NCI-H510A (cell line): ENCODE results near the gene TMEM132E.

ENCODE experiments used
- DNase-seq: peaks from one replicate; lab custom pipeline; 2025; lab: John Stamatoyannopoulos, UW

The TMEM132E gene

GRCh38 chr17:34568953-34569352 is 10.4 kb upstream of the TMEM132E start:
- DNase-seq, result no peak

GRCh38 chr17:34569591-34569990 is 9.8 kb upstream of the TMEM132E start:
- DNase-seq, result no peak

- no peak for DNase-seq
Observed at GRCh38 chr17:34570506-34570905, 8.9 kb upstream of the TMEM132E start.

GRCh38 chr17:34571428-34572130 is 7.8 kb upstream of the TMEM132E start:
- DNase-seq, result no peak

- no peak for DNase-seq
Observed at GRCh38 chr17:34572483-34572882, 6.9 kb upstream of the TMEM132E start.

GRCh38 chr17:34575182-34575581 is 4.2 kb upstream of the TMEM132E start:
- DNase-seq, result no peak

- DNase-seq, result no peak
Observed at GRCh38 chr17:34578016-34578415, 1.4 kb upstream of the TMEM132E start.

- DNase-seq, result no peak
Observed at GRCh38 chr17:34578656-34579016, 746 bp upstream of the TMEM132E start.

GRCh38 chr17:34579979-34580684 is 750 bp downstream of the TMEM132E start:
- DNase-seq, result no peak

- no peak for DNase-seq
Observed at GRCh38 chr17:34580685-34581445, 1.5 kb downstream of the TMEM132E start.

- DNase-seq, result no peak
Observed at GRCh38 chr17:34581446-34582184, 2.2 kb downstream of the TMEM132E start.

GRCh38 chr17:34582185-34582900 is 3.0 kb downstream of the TMEM132E start:
- no peak for DNase-seq

- no peak for DNase-seq
Observed at GRCh38 chr17:34582901-34583245, 3.5 kb downstream of the TMEM132E start.

GRCh38 chr17:34584805-34585416 is 5.5 kb downstream of the TMEM132E start:
- DNase-seq, result no peak

GRCh38 chr17:34586346-34586846 is 7.0 kb downstream of the TMEM132E start:
- DNase-seq, result no peak

GRCh38 chr17:34588266-34588665 is 8.9 kb downstream of the TMEM132E start:
- DNase-seq, result no peak

- no peak for DNase-seq
Observed at GRCh38 chr17:34589120-34589965, 10.0 kb downstream of the TMEM132E start.

GRCh38 chr17:34592002-34592401 is 12.6 kb downstream of the TMEM132E start:
- no peak for DNase-seq

GRCh38 chr17:34596920-34597319 is 17.5 kb downstream of the TMEM132E start:
- no peak for DNase-seq

GRCh38 chr17:34598161-34598776 is 18.9 kb downstream of the TMEM132E start:
- no peak for DNase-seq
